Testis (tissue), 3 donors: ENCODE data around the gene TFEC. TPM values are rescaled to one million over a fixed set of nuclear protein-coding genes. Genes with fewer than 3 reads are reported as not detected.

Source experiments
- DNase-seq: peaks from one replicate; pipeline ENCODE4 v3.0.0-alpha.2; 2019
- H3K27ac ChIP-seq, 2 donors: fragments of 200-600 bp; sonication (generic); one replicate each; pipeline ENCODE4 v1.5.1; 2019
- H3K27me3 ChIP-seq: fragments of 200-600 bp; sonication (generic); one replicate; pipeline ENCODE4 v1.5.1; 2019
- H3K36me3 ChIP-seq: fragments of 200-600 bp; sonication (generic); one replicate; pipeline ENCODE4 v1.5.1; 2017; ENCODE audit warnings: low read depth; ENCODE audit errors: missing control alignments
- H3K4me1 ChIP-seq: fragments of 200-600 bp; sonication (generic); one replicate; pipeline ENCODE4 v1.5.1; 2019
- H3K4me3 ChIP-seq, 2 donors: fragments of 200-600 bp; sonication (generic); one replicate each; pipeline ENCODE4 v1.5.1; 2017 to 2019
- H3K9me3 ChIP-seq: fragments of 200-600 bp; sonication (generic); one replicate; pipeline ENCODE4 v1.5.1; 2017
- POLR2A ChIP-seq: fragments of 450-650 bp; IDR thresholded peaks from one replicate; pipeline ENCODE4 v1.6.1; 2017; ENCODE audit warnings: antibody characterized with exemption, mild to moderate bottlenecking, moderate library complexity
- WGBS, 2 donors: methylation state at CpG; one replicate each; pipeline ENCODE4 v1.1.5; 2018; 5-methylcytosine and 5-hydroxymethylcytosine counted together
- intact Hi-C: fragments of 100-400 bp; cut with DNase I; formaldehyde crosslinking; loops from one replicate; pipeline ENCODE4 v1.15.1; 2023; ENCODE audit warnings: low total_unique reads
- polyA plus RNA-seq: library from polyadenylated mRNA; stranded (reverse); fragments of 350-450 nt; fragmentation: Illumina TruSeq; extraction: RNeasy Lipid Tissue Mini Kit (QIAGEN cat#74804); gene quantifications from one replicate; pipeline ENCODE4 v1.2.3, GENCODE V29; 2014; ENCODE audit warnings: low read depth, low replicate concordance; ENCODE audit not compliant: insufficient read depth
- total RNA-seq, 2 donors: library from RNA; depleted of rRNA; stranded (reverse); fragments of >200 nt; gene quantifications; one replicate each; pipeline ENCODE4 v1.2.3, GENCODE V29; 2016
- TF ChIP-seq, protein P1 (sequence below), 3 experiments: fragments of 450-650 bp in 2 of 3; fragments of 200-600 bp in 1 of 3; sonication (generic) in 1 of 3; IDR thresholded peaks; one replicate each; pipeline ENCODE4 v1.5.1; 2016 to 2019; ENCODE audit warnings: antibody characterized with exemption in 3 of 3, mild to moderate bottlenecking in 2 of 3, moderate library complexity in 1 of 3

TFEC gene
- total and polyA plus RNA-seq, 3 donors from 2014 or later, result 1.8 to 4.1 (median 2.6) TPM

DNA sequence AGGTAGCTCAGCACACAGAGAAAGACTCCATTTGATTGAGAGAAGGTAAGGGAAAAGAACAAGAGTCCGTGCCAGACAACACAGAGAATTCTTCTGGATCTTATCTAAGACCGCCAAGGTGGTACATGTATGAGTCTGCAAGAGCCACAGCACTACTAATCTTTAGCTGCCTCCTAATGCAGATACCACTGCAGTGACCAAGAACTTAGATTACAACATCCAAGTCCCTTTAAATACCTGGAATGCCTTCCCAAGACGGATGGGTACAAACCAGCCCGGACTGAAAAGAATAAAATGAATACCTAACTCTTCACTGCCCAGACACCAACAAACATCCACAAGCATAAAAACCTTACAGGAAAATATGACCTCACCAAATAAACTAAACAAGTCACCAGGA lies 33.3 kb downstream of the TFEC start:
- no peaks in the 10 kb centered on the region for H3K36me3 ChIP-seq
- H3K4me1 ChIP-seq, result no peaks in the 10 kb centered on the region
- no peak overlapping the region for H3K27ac ChIP-seq
- no peak overlapping the region for H3K4me3 ChIP-seq
- no peak for TF ChIP-seq POLR2A
- TF ChIP-seq, protein P1, sequence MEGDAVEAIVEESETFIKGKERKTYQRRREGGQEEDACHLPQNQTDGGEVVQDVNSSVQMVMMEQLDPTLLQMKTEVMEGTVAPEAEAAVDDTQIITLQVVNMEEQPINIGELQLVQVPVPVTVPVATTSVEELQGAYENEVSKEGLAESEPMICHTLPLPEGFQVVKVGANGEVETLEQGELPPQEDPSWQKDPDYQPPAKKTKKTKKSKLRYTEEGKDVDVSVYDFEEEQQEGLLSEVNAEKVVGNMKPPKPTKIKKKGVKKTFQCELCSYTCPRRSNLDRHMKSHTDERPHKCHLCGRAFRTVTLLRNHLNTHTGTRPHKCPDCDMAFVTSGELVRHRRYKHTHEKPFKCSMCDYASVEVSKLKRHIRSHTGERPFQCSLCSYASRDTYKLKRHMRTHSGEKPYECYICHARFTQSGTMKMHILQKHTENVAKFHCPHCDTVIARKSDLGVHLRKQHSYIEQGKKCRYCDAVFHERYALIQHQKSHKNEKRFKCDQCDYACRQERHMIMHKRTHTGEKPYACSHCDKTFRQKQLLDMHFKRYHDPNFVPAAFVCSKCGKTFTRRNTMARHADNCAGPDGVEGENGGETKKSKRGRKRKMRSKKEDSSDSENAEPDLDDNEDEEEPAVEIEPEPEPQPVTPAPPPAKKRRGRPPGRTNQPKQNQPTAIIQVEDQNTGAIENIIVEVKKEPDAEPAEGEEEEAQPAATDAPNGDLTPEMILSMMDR (IDR thresholded peaks at IDR 0.05), result no peak
- no peaks in the 10 kb centered on the region for H3K9me3 ChIP-seq
- DNase-seq, result no peak
- no peaks in the 10 kb centered on the region for H3K27me3 ChIP-seq
- intact Hi-C loops, result no loop called here
- 88 to 94% methylated on average over 4 of the region's 4 CpGs for WGBS, 2 donors

DNA sequence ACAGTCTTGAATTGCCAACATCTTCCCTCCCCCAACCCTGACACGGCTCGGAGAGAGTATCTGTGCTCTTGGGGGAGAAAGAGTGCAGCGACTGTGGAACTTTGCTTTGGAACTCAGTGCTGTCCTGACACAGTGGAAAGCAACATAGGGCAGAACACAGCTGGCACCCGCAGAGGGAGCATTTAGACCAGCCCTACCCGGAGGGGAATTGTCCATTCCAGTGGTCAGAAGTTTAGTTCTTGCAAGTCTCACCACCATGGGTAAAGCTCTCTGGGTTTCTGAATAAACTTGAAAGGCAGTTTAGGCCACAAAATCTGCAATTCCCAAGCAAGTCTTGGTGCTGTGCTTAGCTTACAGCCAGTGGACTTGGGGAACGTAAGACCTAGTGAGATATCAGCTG lies 34.9 kb downstream of the TFEC start:
- H3K4me1 ChIP-seq, result no peaks in the 10 kb centered on the region
- no peaks in the 10 kb centered on the region for H3K27me3 ChIP-seq
- TF ChIP-seq, protein P1 (IDR thresholded peaks at IDR 0.05), result no peak
- no peak for TF ChIP-seq POLR2A
- intact Hi-C loops, result no loop called here
- WGBS, 2 donors, result 91 to 96% methylated on average over 6 of the region's 6 CpGs
- no peaks in the 10 kb centered on the region for H3K9me3 ChIP-seq
- H3K27ac ChIP-seq, result no peak overlapping the region
- no peak for DNase-seq
- no peak overlapping the region for H3K4me3 ChIP-seq
- H3K36me3 ChIP-seq, result no peaks in the 10 kb centered on the region

DNA sequence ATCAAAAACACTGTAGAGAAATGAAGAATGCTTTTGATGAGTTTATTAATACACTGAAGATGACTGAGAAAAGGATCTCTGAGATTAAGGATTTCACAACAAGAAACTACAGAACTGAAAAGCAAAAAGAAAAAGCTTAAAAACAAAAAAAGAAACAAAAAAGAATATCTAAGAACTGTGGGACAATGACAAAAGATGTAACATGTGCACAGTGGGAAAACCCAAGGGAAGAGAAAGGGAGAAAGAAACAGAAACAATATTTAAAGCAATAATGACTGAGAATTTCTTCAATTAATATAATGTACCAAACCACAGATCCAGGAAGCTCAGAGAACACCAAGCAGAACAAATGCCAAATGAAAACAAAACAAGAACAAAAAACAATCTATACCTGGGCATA lies 42.2 kb downstream of the TFEC start:
- Histone ChIP-seq H3K36me3 (no peaks in the 10 kb centered on the region), H3K27ac (no peak overlapping the region), H3K9me3 (no peaks in the 10 kb centered on the region), H3K27me3 (no peaks in the 10 kb centered on the region), H3K4me1 (no peaks in the 10 kb centered on the region), H3K4me3 (no peak overlapping the region)
- no peak for TF ChIP-seq POLR2A
- TF ChIP-seq, protein P1 (IDR thresholded peaks at IDR 0.05), result no peak
- no peak for DNase-seq
- intact Hi-C loops, result no loop called here

DNA sequence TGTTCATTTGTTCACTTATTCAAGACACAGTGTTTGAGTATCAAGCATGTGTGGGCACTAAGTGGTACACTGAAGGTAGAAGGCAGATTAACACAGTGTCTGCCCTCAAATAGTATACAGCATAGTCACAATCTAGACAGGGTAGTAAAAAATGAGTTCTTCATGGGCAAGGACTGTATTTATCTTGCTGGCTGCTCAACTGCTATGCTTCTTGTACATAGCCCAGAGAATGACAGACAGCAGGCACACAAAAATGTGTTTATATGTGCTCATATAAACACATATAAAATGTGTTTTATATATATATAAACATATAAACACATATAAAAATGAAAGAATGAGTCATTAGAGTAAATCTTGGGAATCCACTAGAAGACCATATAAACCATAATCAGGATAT lies 43.1 kb downstream of the TFEC start:
- Histone ChIP-seq H3K9me3 (no peaks in the 10 kb centered on the region), H3K4me1 (no peaks in the 10 kb centered on the region), H3K4me3 (no peak overlapping the region), H3K27ac (no peak overlapping the region), H3K27me3 (no peaks in the 10 kb centered on the region), H3K36me3 (no peaks in the 10 kb centered on the region)
- intact Hi-C loops, result no loop called here
- TF ChIP-seq, protein P1 (IDR thresholded peaks at IDR 0.05), result no peak
- no peak for TF ChIP-seq POLR2A
- no peak for DNase-seq

DNA sequence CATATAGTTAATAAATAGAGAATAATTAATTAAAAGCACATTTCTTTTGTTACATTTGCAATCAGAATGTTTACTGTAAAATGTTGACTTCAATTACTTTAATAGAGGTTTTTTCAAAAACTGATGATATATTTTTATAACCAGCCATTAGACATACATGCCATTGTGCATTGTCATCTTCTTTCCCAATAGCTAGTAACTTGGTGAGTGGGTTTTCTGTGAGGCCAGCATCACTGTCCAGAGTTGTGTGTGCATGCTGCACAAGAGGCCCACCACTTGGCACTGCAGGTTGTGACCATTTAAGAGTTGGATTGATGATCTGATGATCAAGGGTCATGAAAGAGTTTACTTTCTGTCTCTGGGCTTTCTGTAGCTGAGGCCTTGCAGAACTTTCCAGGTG lies 46.5 kb downstream of the TFEC start:
- Histone ChIP-seq H3K27me3 (no peaks in the 10 kb centered on the region), H3K4me1 (no peaks in the 10 kb centered on the region), H3K27ac (no peak overlapping the region), H3K4me3 (no peak overlapping the region), H3K36me3 (no peaks in the 10 kb centered on the region), H3K9me3 (no peaks in the 10 kb centered on the region)
- no peak for TF ChIP-seq POLR2A
- TF ChIP-seq, protein P1 (IDR thresholded peaks at IDR 0.05), result no peak
- DNase-seq, result no peak
- intact Hi-C loops, result no loop called here
